Activated T-cell treated with anti-CD3 and anti-CD28 coated beads, Interleukin-2, amount 50 U/mL, for 4 hours (primary cell): ENCODE measurements around the gene PRKRA. TPM values are rescaled to one million over a fixed set of nuclear protein-coding genes. Genes with fewer than 3 reads are reported as not detected.

Experiments used
- ATAC-seq, 2 donors: fragments of 200-7000 bp; cut with Tn5 transposase; one replicate each; pipeline ENCODE4 v1.10.0; 2021
- DNase-seq: peaks from one replicate; pipeline ENCODE4 v3.0.0-alpha.2; 2020
- H3K27me3 Mint-ChIP-seq: one replicate; pipeline ENCODE4 v1.8.0; 2021; ENCODE audit warnings: low read depth, mixed read lengths
- H3K36me3 Mint-ChIP-seq: one replicate; pipeline ENCODE4 v1.8.0; 2022; ENCODE audit warnings: mixed read lengths; ENCODE audit not compliant: insufficient read depth
- H3K4me1 Mint-ChIP-seq: one replicate; pipeline ENCODE4 v1.8.0; 2021; ENCODE audit warnings: low read depth, mixed read lengths
- H3K4me3 Mint-ChIP-seq: one replicate; pipeline ENCODE4 v1.8.0; 2021; ENCODE audit warnings: mild to moderate bottlenecking, moderate library complexity, mixed read lengths
- H3K9me3 Mint-ChIP-seq: one replicate; pipeline ENCODE4 v1.8.0; 2021; ENCODE audit warnings: mixed read lengths
- total RNA-seq, 3 donors: library from RNA; stranded (reverse); gene quantifications; one replicate each; pipeline ENCODE4 v1.2.1, GENCODE V29; 2021

Gene PRKRA
- total RNA-seq, 3 donors from 2014 or later, result 43.9 to 45.4 (median 45.1) TPM

DNA sequence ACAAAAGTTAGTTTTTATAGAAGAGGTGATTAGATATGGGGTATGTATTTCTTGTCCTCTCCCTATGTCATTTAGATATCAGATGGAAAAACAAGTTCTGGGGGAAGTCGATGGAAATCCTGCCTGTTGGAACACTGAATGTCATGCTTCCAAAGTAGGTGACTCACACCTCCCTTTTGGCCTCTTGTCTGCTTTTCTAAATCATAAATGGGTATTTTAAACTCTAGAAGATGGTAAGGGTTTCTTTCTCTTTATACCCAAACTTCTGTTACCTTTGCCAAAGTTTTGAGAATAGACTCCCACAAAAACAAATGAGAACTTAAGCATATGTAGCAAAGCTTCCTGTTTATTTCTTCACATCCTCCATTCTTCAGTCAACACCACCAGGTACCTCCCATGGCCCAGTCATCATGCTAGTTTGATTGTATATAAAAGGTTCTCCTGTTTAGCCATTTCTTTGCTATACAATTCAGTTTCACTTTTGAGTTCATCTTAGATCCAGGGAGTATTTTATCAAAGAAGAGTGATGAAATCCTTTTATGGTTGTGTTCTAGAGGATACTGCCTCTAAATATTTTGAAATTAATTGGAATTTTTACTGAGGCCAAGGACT, 63.9 kb downstream of the PRKRA start:
- no peaks in the 10 kb centered on the region for H3K9me3 Mint-ChIP-seq
- DNase-seq (no peak), ATAC-seq (no peak)
- H3K27me3 Mint-ChIP-seq, result peaks cover 7% of the 10 kb centered on the region
- H3K4me1 Mint-ChIP-seq, result peaks cover 3% of the 10 kb centered on the region
- H3K36me3 Mint-ChIP-seq, result no peaks in the 10 kb centered on the region
- no peak overlapping the region for H3K4me3 Mint-ChIP-seq

DNA sequence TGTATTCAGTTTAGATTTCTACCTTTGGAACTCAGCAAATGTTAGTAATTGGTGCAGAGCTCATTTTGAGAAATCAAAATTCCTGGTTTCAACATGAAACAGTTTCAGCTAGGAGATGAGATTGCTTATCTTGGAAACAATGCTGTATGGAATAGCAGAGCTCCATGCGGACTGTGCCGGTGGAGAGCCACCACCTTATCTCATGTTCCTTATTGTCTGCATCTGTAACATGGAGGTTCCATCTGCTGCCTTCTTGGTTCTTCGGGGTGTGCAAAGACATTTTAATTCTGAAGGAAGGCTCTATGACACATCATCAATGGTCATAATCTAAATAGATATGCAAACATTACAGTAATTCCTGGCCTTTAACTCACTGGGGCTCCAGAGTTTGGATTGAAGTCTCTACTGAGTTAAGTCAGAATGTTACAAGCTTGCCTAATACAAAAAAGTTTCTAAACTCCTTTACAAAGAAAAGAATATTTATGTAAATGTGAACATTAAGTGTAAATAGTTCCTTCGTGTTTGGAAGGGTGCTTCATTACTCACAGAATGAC, 65.3 kb downstream of the PRKRA start:
- ATAC-seq, result no peak
- Mint-ChIP-seq H3K9me3 (no peaks in the 10 kb centered on the region), H3K4me1 (peaks cover 3% of the 10 kb centered on the region), H3K36me3 (no peaks in the 10 kb centered on the region), H3K4me3 (no peak overlapping the region), H3K27me3 (peaks cover 12% of the 10 kb centered on the region)
- DNase-seq, result no peak

DNA sequence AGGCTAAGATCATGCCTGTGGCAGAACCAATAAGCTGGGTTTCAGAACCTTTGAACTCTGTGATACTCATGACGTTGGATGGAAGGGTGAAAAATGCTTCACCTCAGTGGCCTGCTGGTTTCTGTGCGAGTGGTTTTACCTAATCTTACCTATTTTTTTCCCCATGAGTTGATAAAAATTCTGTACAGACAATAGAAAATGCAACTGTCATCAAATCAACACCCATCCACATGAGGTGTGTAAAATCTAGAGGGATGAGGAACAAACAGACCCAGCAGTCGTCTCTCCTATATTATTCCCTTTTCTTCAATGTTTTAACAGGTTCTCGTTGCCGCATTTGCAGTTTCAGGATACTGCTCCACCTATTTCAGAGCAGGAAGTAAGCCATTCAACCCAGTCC, 67.3 kb downstream of the PRKRA start:
- DNase-seq, result no peak
- H3K27me3 Mint-ChIP-seq, result peaks cover 12% of the 10 kb centered on the region
- no peaks in the 10 kb centered on the region for H3K36me3 Mint-ChIP-seq
- H3K4me1 Mint-ChIP-seq, result peaks cover 3% of the 10 kb centered on the region
- H3K9me3 Mint-ChIP-seq, result no peaks in the 10 kb centered on the region
- ATAC-seq, result no peak
- H3K4me3 Mint-ChIP-seq, result no peak overlapping the region

Other genes starting within 250 kb of the PRKRA start
- 1 to 10 TPM; 1.4 to 2.1 (median 2.0) TPM for gene PJVK, start 203 bp upstream of the PRKRA start, total RNA-seq
- gene FKBP7, start 27.4 kb upstream of the PRKRA start, total RNA-seq, result 1 to 10 TPM; 2.0 to 2.9 (median 2.5) TPM
- gene PLEKHA3, start 29.3 kb upstream of the PRKRA start, total RNA-seq, result 10 to 100 TPM; 24.8 to 28.1 (median 26.6) TPM